AG09319 (cell line): ENCODE data around the gene CCNI.

Experiments
- DNase-seq: peaks from one replicate; pipeline ENCODE4 v3.0.0-alpha.2; 2010; ENCODE audit warnings: low read depth; ENCODE audit errors: extremely low read depth
- CTCF ChIP-seq: IDR thresholded peaks from 2 replicates; pipeline ENCODE4 v1.5.1; 2011; ENCODE audit warnings: low read depth, mild to moderate bottlenecking, inconsistent platforms, low read length, moderate library complexity

Gene CCNI

GRCh38 chr4:77079281-77079680 lies 3.5 kb upstream of the CCNI start:
- TF ChIP-seq CTCF: no peak
- DNase-seq: no peak

DNA sequence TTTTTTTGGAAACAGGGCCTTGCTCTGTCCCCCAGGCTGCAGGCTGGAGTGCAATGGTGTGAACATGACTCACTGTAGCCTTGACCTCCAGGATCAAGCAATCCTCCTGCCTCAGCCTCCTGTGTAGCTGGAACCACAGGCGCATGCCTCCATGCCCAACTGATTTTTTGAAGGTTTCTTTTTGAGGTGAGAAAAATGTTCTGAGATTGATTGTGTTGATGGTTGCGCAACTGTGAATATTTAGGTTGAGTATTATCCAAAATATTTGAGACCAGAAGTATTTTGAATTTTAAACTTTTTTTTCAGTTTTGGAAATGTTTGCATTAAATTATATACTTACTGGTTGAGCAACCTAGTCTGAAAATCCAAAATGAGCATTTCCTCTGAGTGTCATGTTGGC lies 2.6 kb upstream of the CCNI start:
- DNase-seq: no peak
- TF ChIP-seq CTCF: no peak

- no peak for TF ChIP-seq CTCF
- no peak for DNase-seq
These were observed 1.3 kb upstream of the CCNI start for GRCh38 chr4:77076889-77077635.

DNA sequence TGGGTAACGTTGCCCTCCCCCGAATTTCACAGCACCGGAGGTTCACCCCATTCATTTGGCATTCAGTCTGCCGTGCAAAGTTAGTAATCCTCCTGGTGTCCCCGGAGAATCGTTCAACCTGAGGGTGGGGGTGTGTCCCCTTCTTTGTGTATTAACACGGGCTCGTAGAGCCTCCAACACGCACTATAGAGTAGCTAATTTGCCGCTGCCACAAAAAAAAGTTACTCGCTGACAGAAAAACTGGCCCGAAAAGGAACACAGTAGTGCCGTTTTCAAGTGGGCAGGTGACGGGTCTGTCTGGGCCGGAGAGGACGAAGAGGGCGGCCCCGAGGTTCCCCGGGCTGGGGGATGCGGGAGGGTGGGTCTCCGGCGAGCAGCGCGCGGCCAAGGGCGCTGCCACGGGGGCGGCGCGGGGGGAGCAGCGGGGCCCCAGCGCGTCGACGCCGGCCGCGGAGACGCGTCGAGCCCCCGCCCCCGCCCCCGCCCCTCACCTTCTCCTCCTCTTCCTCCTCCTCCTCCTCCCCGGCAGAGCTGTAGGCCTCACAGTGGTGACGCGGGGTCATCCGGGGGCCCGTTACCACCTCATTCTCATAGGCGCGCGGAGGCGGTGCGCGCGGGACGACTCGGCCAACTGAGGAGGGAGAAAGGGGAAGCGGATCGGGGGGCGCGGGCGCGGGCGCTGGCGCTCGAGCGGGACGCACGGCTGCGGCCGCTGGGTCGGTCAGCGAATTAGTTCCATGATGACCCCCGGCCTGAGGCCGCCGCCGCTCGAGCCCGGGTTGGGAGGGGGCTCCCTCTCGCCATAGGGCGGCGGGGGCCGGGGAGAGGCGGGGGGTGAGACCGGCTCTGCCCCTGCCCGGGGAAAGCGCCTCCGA lies 571 bp downstream of the CCNI start:
- DNase-seq: peak; percentile 29
- TF ChIP-seq CTCF: no peak

- no peak for TF ChIP-seq CTCF
- DNase-seq: no peak
These were observed 1.4 kb downstream of the CCNI start for GRCh38 chr4:77074381-77074831.

DNA sequence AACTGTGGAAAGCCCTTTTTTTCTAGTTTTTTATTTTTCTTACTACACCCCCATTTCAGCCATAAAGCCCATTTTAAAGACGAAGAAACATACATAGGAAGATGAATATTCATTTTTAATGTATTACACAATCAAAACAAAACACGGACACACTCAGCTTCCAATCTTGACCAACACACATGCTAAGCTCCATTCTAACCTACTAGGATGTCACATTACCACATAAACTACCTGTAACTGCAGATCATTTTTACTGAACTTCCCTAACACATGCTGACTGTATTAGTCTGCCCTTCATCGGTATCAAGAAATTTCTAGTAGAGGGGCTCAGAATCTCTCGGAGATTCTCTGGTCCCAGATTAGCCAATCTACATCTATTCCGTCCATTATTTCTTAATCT lies 1.8 kb downstream of the CCNI start:
- no peak for TF ChIP-seq CTCF
- DNase-seq: no peak
